Measurements from ENCODE around the gene ACKR3. TPM values are rescaled to one million over a fixed set of nuclear protein-coding genes. Genes with fewer than 3 reads are reported as not detected.

ACKR3 gene
- total RNA-seq, 1 experiment from 2014 or later = 19.6 TPM

- Histone ChIP-seq H3K27ac (no peak overlapping the region), H3K4me2 (no peak overlapping the region), H4K20me1 (ENCODE audit: insufficient read depth) (no peaks in the 10 kb centered on the region; the same call in 1 of the 2 replicates), H2AFZ (no peak overlapping the region), H3K27me3 (ENCODE audit: insufficient read depth, low read depth) (peaks cover 59% of the 10 kb centered on the region), H3K4me3 (no peak overlapping the region), H3K79me2 (ENCODE audit: low read depth) (no peaks in the 10 kb centered on the region), H3K9me3 (ENCODE audit: insufficient read depth, low read depth) (no peaks in the 10 kb centered on the region), H3K9me2 (ENCODE audit: insufficient read depth) (no peaks in the 10 kb centered on the region), H3K36me3 (ENCODE audit: low read depth) (no peaks in the 10 kb centered on the region), H3F3A (ENCODE audit: insufficient read depth, low read depth) (no peaks in the 10 kb centered on the region), H3K4me1 (replicated peaks; ENCODE audit: insufficient read depth) (no peaks in the 10 kb centered on the region)
- no TSS peak for BruUV-seq (replicated peaks)
- no peak for DNase-seq
- POLR2A ChIA-PET (ENCODE audit: unreplicated experiment) = no interaction called here
- intact Hi-C loops (cut with micrococcal nuclease; ENCODE audit: unreplicated experiment) = no loop called here
- CTCF ChIA-PET = no interaction called here
- TF ChIP-seq CTCF (conservative IDR thresholded peaks at IDR 0.05) = no peak
- no peak for TF ChIP-seq EZH2 (IDR thresholded peaks at IDR 0.05; ENCODE audit: low read depth)
Observed at GRCh38 chr2:236583621-236584203, 14.1 kb downstream of the ACKR3 start.

GRCh38 chr2:236584521-236585384 is 15.1 kb downstream of the ACKR3 start:
- Histone ChIP-seq H3K27me3 (ENCODE audit: insufficient read depth, low read depth) (peaks cover 59% of the 10 kb centered on the region), H3K79me2 (ENCODE audit: low read depth) (no peaks in the 10 kb centered on the region), H3K4me2 (no peak overlapping the region), H3K4me1 (replicated peaks; ENCODE audit: insufficient read depth) (no peaks in the 10 kb centered on the region), H2AFZ (no peak overlapping the region), H3K4me3 (no peak overlapping the region), H3K27ac (no peak overlapping the region), H3F3A (ENCODE audit: insufficient read depth, low read depth) (no peaks in the 10 kb centered on the region), H4K20me1 (ENCODE audit: insufficient read depth) (no peaks in the 10 kb centered on the region; the same call in 1 of the 2 replicates), H3K36me3 (ENCODE audit: low read depth) (no peaks in the 10 kb centered on the region), H3K9me3 (ENCODE audit: insufficient read depth, low read depth) (no peaks in the 10 kb centered on the region), H3K9me2 (ENCODE audit: insufficient read depth) (no peaks in the 10 kb centered on the region)
- no TSS peak for BruUV-seq (replicated peaks)
- intact Hi-C loops (cut with micrococcal nuclease; ENCODE audit: unreplicated experiment) = no loop called here
- DNase-seq = no peak
- POLR2A ChIA-PET (ENCODE audit: unreplicated experiment) = no interaction called here
- CTCF ChIA-PET = no interaction called here
- TF ChIP-seq CTCF (conservative IDR thresholded peaks at IDR 0.05) (no peak), EZH2 (IDR thresholded peaks at IDR 0.05; ENCODE audit: low read depth) (no peak)

- no TSS peak for BruUV-seq (replicated peaks)
- no peak overlapping the region for H3K4me2 ChIP-seq
Observed at GRCh38 chr2:236585966-236586365, 16.3 kb downstream of the ACKR3 start.

More at GRCh38 chr2:236585966-236586365, 16.3 kb downstream of the ACKR3 start:
- Histone ChIP-seq H3K27me3 (ENCODE audit: insufficient read depth, low read depth) (peaks cover 60% of the 10 kb centered on the region), H3K4me1 (replicated peaks; ENCODE audit: insufficient read depth) (no peaks in the 10 kb centered on the region), H3K79me2 (ENCODE audit: low read depth) (no peaks in the 10 kb centered on the region), H3K9me3 (ENCODE audit: insufficient read depth, low read depth) (no peaks in the 10 kb centered on the region), H3F3A (ENCODE audit: insufficient read depth, low read depth) (no peaks in the 10 kb centered on the region), H3K9me2 (ENCODE audit: insufficient read depth) (no peaks in the 10 kb centered on the region), H4K20me1 (ENCODE audit: insufficient read depth) (no peaks in the 10 kb centered on the region; the same call in 1 of the 2 replicates), H3K27ac (no peak overlapping the region), H2AFZ (no peak overlapping the region), H3K4me3 (no peak overlapping the region), H3K36me3 (ENCODE audit: low read depth) (no peaks in the 10 kb centered on the region)
- TF ChIP-seq CTCF (conservative IDR thresholded peaks at IDR 0.05) = no peak
- DNase-seq = no peak
- intact Hi-C loops (cut with micrococcal nuclease; ENCODE audit: unreplicated experiment) = no loop called here
- ChIA-PET POLR2A (ENCODE audit: unreplicated experiment) (no interaction called here), CTCF (no interaction called here)
